ENCODE results near the gene SPATA18. TPM values are rescaled to one million over a fixed set of nuclear protein-coding genes. Genes with fewer than 3 reads are reported as not detected.

SPATA18 gene
- total and polyA plus RNA-seq, 2 donors (not counting 1 experiment from before 2014, with no cell fraction given), result 0.42 to 1.9 TPM

DNA sequence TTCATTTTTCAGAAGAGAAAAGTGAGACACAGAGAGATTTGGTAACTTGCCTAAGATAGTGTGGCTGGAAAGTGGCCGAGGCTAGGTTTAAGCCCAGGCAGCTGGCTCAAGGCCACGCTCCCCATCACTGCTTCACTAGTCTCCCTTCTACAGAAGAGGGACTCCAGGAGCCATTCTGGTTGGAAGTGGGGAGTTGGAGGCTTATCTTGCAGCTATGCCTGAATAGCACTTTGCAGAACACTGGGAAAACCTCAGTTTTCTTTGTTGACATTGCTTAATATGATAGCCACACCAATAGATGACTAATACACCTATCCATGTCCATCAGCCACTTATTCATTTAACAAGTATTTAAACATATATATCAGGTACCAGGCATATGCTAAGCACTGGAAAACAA, 49.5 kb upstream of the SPATA18 start:
- no peaks in the 10 kb centered on the region for H3K4me1 Mint-ChIP-seq
- Histone ChIP-seq H3K4me2 (replicated peaks; ENCODE audit: low read depth, low read length, poor library complexity, severe bottlenecking) (no peak overlapping the region), H3K9ac (ENCODE audit: low read length) (no peak overlapping the region), H2AFZ (ENCODE audit: insufficient read depth, low read depth, low read length, poor library complexity, severe bottlenecking) (no peak overlapping the region), H3K27me3 (replicated peaks in 1 of 4; ENCODE audit: control extremely low read depth in 1 of 4, control insufficient read depth in 3 of 4, insufficient read depth in 4 of 4, low read length in 3 of 4) (no peaks in the 10 kb centered on the region), H4K20me1 (ENCODE audit: control insufficient read depth, insufficient read depth, low read length, poor library complexity, severe bottlenecking) (no peaks in the 10 kb centered on the region), H3K9me3 (ENCODE audit: control extremely low read depth in 1 of 3, control insufficient read depth in 2 of 3, insufficient read depth in 1 of 3, low read length in 2 of 3) (no peaks in the 10 kb centered on the region), H3K36me3 (replicated peaks in 1 of 2; ENCODE audit: control extremely low read depth in 1 of 2, control insufficient read depth in 1 of 2, extremely low read depth in 1 of 2, insufficient read depth in 2 of 2, low read length in 1 of 2) (no peaks in the 10 kb centered on the region), H3K4me3 (ENCODE audit: control extremely low read depth in 1 of 5, extremely low read depth in 1 of 5, insufficient read depth in 1 of 5, low read depth in 2 of 5, low read length in 4 of 5) (no peak overlapping the region), H3K4me1 (ENCODE audit: control insufficient read depth in 2 of 2, insufficient read depth in 2 of 2, low read length in 2 of 2) (no peaks in the 10 kb centered on the region), H3K27ac (ENCODE audit: low read length in 2 of 2) (no peak overlapping the region), H3K79me2 (ENCODE audit: control insufficient read depth, insufficient read depth, low read length) (no peaks in the 10 kb centered on the region)
- no CpG with 5 or more reads among the region's 2 CpGs for WGBS (ENCODE audit: insufficient coverage)
- CTCF ChIA-PET, result no interaction called here
- no peaks in the 10 kb centered on the region for H3K27me3 Mint-ChIP-seq
- POLR2A ChIA-PET, result no interaction called here
- H3K9me3 Mint-ChIP-seq (ENCODE audit: insufficient read depth), result no peaks in the 10 kb centered on the region
- DNase-seq, result no peak
- H3K4me3 Mint-ChIP-seq, result no peak overlapping the region
- TF ChIP-seq EZH2 (IDR thresholded peaks at IDR 0.05; ENCODE audit: borderline replicate concordance, insufficient read depth, low read depth, low read length, poor library complexity, severe bottlenecking), result no peak
- TF ChIP-seq, protein P1, sequence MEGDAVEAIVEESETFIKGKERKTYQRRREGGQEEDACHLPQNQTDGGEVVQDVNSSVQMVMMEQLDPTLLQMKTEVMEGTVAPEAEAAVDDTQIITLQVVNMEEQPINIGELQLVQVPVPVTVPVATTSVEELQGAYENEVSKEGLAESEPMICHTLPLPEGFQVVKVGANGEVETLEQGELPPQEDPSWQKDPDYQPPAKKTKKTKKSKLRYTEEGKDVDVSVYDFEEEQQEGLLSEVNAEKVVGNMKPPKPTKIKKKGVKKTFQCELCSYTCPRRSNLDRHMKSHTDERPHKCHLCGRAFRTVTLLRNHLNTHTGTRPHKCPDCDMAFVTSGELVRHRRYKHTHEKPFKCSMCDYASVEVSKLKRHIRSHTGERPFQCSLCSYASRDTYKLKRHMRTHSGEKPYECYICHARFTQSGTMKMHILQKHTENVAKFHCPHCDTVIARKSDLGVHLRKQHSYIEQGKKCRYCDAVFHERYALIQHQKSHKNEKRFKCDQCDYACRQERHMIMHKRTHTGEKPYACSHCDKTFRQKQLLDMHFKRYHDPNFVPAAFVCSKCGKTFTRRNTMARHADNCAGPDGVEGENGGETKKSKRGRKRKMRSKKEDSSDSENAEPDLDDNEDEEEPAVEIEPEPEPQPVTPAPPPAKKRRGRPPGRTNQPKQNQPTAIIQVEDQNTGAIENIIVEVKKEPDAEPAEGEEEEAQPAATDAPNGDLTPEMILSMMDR (IDR thresholded peaks at IDR 0.05), result no peak
- H3K27ac Mint-ChIP-seq, result no peak overlapping the region
- no peak for ATAC-seq (ENCODE audit: low read depth)
- intact Hi-C loops (cut with micrococcal nuclease), result no loop called here

- Histone ChIP-seq H3K79me2 (ENCODE audit: control insufficient read depth, insufficient read depth, low read length) (no peaks in the 10 kb centered on the region), H3K9ac (ENCODE audit: low read length) (no peak overlapping the region), H3K27ac (ENCODE audit: low read length in 2 of 2) (no peak overlapping the region), H3K36me3 (replicated peaks in 1 of 2; ENCODE audit: control extremely low read depth in 1 of 2, control insufficient read depth in 1 of 2, extremely low read depth in 1 of 2, insufficient read depth in 2 of 2, low read length in 1 of 2) (no peaks in the 10 kb centered on the region), H4K20me1 (ENCODE audit: control insufficient read depth, insufficient read depth, low read length, poor library complexity, severe bottlenecking) (no peaks in the 10 kb centered on the region), H3K4me2 (replicated peaks; ENCODE audit: low read depth, low read length, poor library complexity, severe bottlenecking) (no peak overlapping the region), H3K9me3 (ENCODE audit: control extremely low read depth in 1 of 3, control insufficient read depth in 2 of 3, insufficient read depth in 1 of 3, low read length in 2 of 3) (no peaks in the 10 kb centered on the region), H3K27me3 (replicated peaks in 1 of 4; ENCODE audit: control extremely low read depth in 1 of 4, control insufficient read depth in 3 of 4, insufficient read depth in 4 of 4, low read length in 3 of 4) (no peaks in the 10 kb centered on the region), H3K4me3 (ENCODE audit: control extremely low read depth in 1 of 5, extremely low read depth in 1 of 5, insufficient read depth in 1 of 5, low read depth in 2 of 5, low read length in 4 of 5) (no peak overlapping the region), H3K4me1 (ENCODE audit: control insufficient read depth in 2 of 2, insufficient read depth in 2 of 2, low read length in 2 of 2) (no peaks in the 10 kb centered on the region), H2AFZ (ENCODE audit: insufficient read depth, low read depth, low read length, poor library complexity, severe bottlenecking) (no peak overlapping the region)
- no peak overlapping the region for H3K27ac Mint-ChIP-seq
- TF ChIP-seq, protein P1 (IDR thresholded peaks at IDR 0.05), result no peak
- TF ChIP-seq EZH2 (IDR thresholded peaks at IDR 0.05; ENCODE audit: borderline replicate concordance, insufficient read depth, low read depth, low read length, poor library complexity, severe bottlenecking), result no peak
- H3K4me3 Mint-ChIP-seq, result no peak overlapping the region
- H3K4me1 Mint-ChIP-seq, result no peaks in the 10 kb centered on the region
- H3K9me3 Mint-ChIP-seq (ENCODE audit: insufficient read depth), result no peaks in the 10 kb centered on the region
- ChIA-PET POLR2A (no interaction called here), CTCF (no interaction called here)
- H3K27me3 Mint-ChIP-seq, result no peaks in the 10 kb centered on the region
- DNase-seq (no peak), ATAC-seq (ENCODE audit: low read depth) (no peak)
- intact Hi-C loops (cut with micrococcal nuclease), result no loop called here
Measured at GRCh38 chr4:52004414-52004813, 46.7 kb upstream of the SPATA18 start.
